Dermis microvascular lymphatic vessel endothelial cell (primary cell): ENCODE measurements around the gene CCL2. TPM values are rescaled to one million over a fixed set of nuclear protein-coding genes. Genes with fewer than 3 reads are reported as not detected.
A peak's percentile ranks its signal among the peaks of the same experiment; 100 is the strongest.

ENCODE experiments used
- DNase-seq, 2 donors: peaks; one replicate each; pipeline versions ENCODE4 v3.0.0 to v3.0.0-alpha.2; 2010; ENCODE audit warnings: low read depth in 2 of 2
- total RNA-seq: library from RNA; depleted of rRNA; stranded (reverse); fragments of >200 nt; gene quantifications from 2 replicates; pipeline ENCODE4 v1.2.1, GENCODE V29; 2014

CCL2 gene
- total RNA-seq, 1 donor from 2014 or later: 67.7 TPM

DNA sequence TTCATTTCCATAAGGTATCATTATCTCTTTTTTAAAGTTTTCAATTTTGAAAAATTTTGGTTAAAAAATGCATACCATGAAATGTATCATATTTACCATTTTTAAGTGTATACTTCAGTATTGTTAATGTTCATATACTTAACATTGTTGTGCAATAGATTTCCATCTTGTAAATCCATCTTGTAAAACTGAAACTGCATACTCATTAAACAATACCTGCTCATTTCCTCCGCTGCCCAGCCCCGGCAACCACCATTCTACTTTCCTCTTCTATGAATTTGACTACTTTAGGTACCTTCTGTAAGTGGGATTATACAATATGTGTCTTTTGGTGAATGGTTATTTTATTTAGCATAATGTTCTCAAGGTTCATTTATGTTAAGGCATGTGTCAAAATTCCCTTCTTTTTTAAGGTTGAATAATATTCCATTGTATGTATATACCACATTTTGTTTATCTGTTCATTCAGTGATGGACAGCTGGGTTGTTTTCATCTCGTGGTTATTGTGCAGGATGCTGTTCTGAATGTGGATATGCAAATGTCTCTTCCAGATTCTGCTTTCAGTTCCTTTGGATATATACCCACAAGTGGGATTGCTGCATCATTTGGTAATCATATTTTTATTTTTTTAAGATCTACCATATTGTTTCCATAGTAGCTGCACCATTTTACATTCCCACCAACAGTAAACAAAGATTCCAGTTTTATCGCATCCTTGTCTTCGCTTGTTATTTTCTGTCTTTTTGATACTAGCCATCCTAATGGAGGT lies 6.7 kb downstream of the CCL2 start:
- DNase-seq: no peak

DNA sequence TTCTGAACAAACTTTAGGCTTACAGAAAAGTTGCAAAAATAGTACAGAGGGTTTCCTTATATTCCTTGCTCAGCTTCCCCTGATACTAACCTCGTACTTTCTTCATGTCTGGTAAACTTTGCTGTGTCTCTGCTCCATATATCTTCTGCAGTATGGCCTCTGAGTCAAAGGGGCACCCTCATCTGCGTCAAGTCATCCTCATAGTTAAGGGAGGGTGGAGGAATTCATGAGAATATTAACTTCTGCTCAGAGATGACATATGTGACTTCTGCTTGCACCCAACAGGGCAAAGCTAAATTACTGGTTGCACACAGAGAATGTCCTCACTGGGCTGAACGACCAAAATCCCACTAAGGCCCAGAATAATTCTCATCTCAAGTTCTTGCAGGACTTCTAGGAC lies 10.6 kb downstream of the CCL2 start:
- no peak for DNase-seq

- DNase-seq: peak in 1 of 2 donors; percentile 55
These were observed 14.9 kb downstream of the CCL2 start, which contains the start of gene CCL7 for GRCh38 chr17:34269969-34270368. Gene CCL7, plus strand, starts transcription at chr17:34270221. Its CDS starts 70 bp downstream, at chr17:34270291.

DNA sequence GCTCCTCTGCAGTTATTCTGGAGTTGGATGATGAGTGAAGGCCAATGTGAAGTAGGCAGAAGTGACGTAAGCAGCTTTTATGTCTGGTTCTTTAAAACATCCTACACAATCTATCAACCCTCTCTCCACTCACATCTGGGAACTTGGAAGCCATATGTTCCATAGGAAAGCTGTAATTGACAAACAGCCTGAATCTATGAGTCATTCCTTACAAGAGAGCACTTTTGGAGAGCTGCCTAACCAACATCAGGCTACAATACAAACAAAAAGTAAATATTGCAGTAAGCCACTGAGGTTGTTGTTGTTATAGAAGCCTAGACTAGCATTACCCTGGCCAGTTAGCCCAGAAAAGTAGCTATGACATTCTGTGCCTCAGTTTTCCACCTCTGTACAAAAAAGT lies 20.8 kb downstream of the CCL2 start:
- DNase-seq: peak in 1 of 2 donors; percentile 82

GRCh38 chr17:34276826-34277225 lies 21.7 kb downstream of the CCL2 start:
- DNase-seq: no peak

DNA sequence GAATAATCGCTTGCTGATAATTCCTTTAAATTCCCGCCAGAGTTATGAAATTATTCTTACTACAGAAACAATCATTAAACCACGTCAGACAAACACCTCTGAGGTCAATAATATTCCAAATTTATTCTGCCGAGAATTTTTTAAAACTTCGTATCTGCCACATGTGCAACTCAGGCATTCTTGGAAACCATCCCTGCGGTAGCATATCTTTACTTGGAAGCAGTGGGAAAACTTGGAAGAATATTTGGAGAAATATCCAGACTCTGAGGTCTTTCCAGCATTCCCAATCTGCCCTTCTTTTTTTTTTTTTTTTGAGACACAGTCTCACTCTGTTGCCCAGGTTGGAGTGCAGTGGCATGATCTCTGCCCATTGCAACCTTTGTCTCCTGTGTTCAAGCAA lies 28.5 kb downstream of the CCL2 start:
- no peak for DNase-seq

- no peak for DNase-seq
These were observed 30.3 kb downstream of the CCL2 start, which contains the start of gene CCL11 for GRCh38 chr17:34285286-34285792. Gene CCL11, plus strand, starts transcription at chr17:34285742. Its CDS starts 67 bp downstream, at chr17:34285809.

DNA sequence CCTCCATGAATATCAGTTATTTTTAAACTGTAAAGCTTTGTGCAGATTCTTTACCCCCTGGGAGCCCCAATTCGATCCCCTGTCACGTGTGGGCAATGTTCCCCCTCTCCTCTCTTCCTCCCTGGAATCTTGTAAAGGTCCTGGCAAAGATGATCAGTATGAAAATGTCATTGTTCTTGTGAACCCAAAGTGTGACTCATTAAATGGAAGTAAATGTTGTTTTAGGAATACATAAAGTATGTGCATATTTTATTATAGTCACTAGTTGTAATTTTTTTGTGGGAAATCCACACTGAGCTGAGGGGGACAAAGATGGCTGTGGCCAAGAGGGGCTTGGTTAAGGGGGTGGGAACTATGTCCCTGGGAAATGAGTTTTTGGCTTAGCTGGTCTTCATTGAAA lies 32.8 kb downstream of the CCL2 start:
- DNase-seq: peak in 1 of 2 donors; percentile 35

DNA sequence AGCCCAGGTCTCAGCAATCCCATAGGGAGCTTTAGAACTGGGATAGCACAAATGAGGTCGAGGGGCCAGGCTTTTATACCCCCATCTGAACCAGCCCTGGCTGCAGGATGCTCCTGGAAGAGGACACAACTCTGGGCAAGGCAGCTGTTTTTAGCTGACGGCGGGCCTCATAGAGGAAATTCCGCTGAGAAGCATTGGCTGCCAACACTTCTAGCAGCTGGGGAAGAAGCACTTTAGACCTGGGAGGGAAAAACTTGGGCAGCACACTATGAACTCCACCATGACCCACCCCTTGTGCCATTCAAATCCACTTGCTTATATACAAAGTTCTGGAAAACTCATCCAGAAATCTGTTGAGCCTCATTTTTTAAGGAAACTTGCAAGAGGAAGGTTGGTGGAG lies 35.5 kb downstream of the CCL2 start:
- no peak for DNase-seq

DNA sequence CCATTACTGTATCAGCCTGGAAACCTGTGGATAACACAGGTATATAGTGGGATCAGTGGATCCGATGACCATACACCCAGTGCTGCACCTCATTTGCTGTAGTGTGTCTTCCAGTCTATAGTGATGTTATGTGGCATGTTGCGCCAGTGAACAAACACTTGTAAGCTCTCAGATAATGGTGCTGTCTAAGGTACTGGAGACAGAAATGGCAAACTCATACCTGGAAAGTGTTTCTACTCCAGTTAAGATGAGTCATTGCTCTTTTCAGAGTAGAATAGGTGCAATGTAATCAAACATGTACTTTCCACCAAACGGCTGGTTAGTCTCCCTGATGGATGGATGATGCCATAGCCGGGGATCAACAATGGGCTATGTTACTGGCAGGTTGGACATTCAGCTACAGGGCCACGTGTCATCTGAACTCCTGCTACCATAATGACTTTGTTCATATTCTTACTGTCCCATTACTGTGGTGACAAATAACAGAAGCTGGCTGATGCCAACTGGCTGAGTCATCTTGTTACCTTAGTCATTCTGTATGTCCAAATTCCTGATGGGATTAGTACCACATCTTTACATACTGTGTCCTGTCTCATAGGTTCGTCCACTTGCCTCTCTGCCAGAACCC lies 36.8 kb downstream of the CCL2 start:
- no peak for DNase-seq

GRCh38 chr17:34299027-34299426 lies 43.9 kb downstream of the CCL2 start:
- no peak for DNase-seq

DNA sequence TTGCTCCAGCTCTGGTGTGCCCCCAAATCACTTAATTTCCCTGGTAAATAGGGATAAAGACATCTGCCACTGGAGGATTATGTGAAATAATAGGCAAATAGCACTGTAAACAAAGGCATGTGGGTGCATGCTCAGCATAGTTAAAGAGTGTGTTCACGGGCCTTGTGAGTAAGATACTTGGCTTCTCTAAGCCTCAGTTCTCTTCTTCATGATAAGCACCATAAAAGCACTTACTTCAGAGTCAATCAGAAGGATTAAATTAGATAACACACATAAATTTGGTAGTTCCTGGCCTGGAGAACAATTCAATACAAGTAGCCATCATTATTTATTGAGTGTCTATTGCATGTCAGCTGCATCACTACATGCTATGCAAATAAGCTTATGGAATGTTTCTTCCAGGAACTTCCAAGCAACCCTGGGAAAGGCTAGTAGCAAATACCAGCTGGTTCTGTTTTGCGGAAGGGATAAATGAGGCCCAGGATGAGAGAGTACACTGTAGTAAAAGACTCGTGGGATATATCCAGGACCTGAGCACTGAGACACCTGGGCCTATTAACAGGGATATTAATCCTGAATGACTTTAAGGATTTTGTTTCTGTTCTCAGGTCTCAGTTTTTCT lies 45.0 kb downstream of the CCL2 start:
- DNase-seq: peak in 1 of 2 donors; percentile 7

- peak in 1 of 2 donors; percentile 67 for DNase-seq
These were observed 45.7 kb downstream of the CCL2 start for GRCh38 chr17:34300652-34301370.

DNA sequence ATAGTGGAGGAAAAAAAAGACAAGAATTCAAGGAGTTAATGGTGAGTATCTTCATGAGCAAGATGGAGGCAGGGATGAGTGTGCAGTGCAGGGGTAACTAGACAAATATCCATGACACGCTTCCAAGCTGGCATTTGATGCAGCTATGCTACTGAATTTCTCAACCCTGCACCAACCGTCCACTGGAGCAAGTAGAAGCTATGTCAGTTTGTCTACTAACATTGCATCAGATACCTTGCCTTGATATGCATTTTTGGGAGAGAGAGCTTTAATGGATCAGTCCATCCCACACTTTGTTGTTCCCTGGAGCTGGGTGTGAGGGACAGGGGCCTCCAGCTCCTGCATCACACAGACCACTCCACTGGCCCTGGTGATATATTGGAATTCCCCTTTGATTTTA lies 46.9 kb downstream of the CCL2 start:
- no peak for DNase-seq

DNA sequence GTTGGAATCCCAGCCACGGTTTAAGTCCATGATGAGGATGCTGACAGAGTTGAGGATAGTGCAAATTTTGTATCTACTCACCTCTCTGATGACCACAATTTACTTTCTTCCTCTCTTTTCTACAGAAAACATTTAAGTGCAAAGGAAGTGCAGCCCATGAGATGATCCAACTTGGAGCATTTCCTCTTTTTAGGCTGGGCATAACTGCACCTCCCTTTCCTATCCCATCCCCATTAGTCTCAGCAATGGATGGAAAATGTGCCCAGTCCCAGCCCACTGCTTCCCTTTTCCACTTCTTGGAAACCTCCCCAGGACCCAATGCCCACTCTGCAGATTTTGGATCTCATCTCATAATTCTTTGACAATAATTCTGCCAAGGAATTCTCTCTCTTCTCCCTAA lies 47.6 kb downstream of the CCL2 start:
- DNase-seq: no peak

DNA sequence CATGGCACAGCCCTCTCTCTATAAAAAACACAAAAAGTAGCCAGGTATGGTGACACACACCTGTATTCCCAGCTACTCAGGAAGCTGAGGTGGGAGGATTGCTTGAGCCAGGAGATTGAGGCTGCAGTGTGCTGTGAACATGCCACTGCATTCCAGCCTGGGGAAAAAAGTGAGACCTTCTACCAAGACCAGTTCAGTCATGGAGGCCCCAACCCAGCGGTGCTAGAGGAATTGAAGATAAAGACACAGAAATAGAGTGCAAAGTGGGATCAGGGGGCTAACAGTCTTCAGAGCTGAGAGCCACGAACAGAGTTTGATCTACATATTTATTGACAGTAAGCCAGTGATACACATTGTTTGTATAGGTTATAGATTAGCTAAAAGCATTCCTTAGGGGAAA lies 48.5 kb downstream of the CCL2 start:
- no peak for DNase-seq

- no peak for DNase-seq
These were observed 50.0 kb downstream of the CCL2 start for GRCh38 chr17:34305061-34305460.

- no peak for DNase-seq
These were observed 50.5 kb downstream of the CCL2 start for GRCh38 chr17:34305606-34306005.

DNA sequence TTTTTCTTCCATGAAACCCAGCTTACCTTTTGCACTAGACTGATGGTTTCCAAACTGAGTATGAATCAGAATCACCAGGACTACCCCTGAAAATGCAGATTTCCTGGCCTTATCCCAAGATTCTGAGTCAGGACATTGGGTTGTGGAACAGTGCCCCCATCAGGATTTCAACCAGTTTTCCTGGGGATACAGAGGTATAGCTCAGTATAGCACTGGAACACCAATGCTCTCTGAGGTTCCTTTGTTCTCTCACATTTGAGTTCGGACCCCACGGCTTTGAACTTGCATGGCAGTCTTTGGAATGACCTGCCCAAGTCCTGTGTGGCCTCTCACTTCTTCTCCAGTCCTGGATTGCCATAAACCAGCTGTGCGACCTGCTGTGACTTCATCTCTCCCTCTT lies 51.4 kb downstream of the CCL2 start:
- DNase-seq: peak; percentile 20 to 64
